Ascending aorta (tissue), 2 donors: ENCODE results near the gene DDAH1. TPM values are rescaled to one million over a fixed set of nuclear protein-coding genes. Genes with fewer than 3 reads are reported as not detected.
A peak's percentile ranks its signal among the peaks of the same experiment; 100 is the strongest.

Experiments used
- DNase-seq, 2 donors: peaks; one replicate each; pipeline ENCODE4 v3.0.0-alpha.2; 2019; ENCODE audit warnings: low spot score in 2 of 2
- H3K27ac ChIP-seq, 2 donors: fragments of 200-600 bp; sonication (generic); one replicate each; pipeline ENCODE4 v1.5.1; 2016 to 2017; ENCODE audit warnings: mild to moderate bottlenecking in 1 of 2
- H3K27me3 ChIP-seq: fragments of 200-600 bp; sonication (generic); one replicate; pipeline ENCODE4 v1.5.1; 2017
- H3K36me3 ChIP-seq, 2 donors: fragments of 200-600 bp; sonication (generic); one replicate each; pipeline ENCODE4 v1.5.1; 2016
- H3K4me1 ChIP-seq, 2 donors: fragments of 200-600 bp; sonication (generic); one replicate each; pipeline ENCODE4 v1.5.1; 2016 to 2017; ENCODE audit warnings: mild to moderate bottlenecking in 1 of 2
- H3K4me3 ChIP-seq, 2 donors: fragments of 200-600 bp; sonication (generic); one replicate each; pipeline ENCODE4 v1.5.1; 2016 to 2017; ENCODE audit warnings: mild to moderate bottlenecking in 1 of 2
- H3K9me3 ChIP-seq, 2 donors: fragments of 200-600 bp; sonication (generic); one replicate each; pipeline ENCODE4 v1.5.1; 2016
- CTCF ChIP-seq, 3 experiments: fragments of 200-600 bp in 2 of 3; fragments of 450-650 bp in 1 of 3; sonication (generic) in 2 of 3; IDR thresholded peaks; one replicate each; pipeline ENCODE4 v1.5.1; 2016 to 2019; ENCODE audit warnings: antibody characterized with exemption in 3 of 3, mild to moderate bottlenecking in 1 of 3, moderate library complexity in 1 of 3
- intact Hi-C: fragments of 100-400 bp; cut with DNase I; formaldehyde crosslinking; loops from one replicate; pipeline ENCODE4 v1.15.1; 2023
- total RNA-seq: library from RNA; depleted of rRNA; stranded (reverse); fragments of >200 nt; gene quantifications from one replicate; pipeline ENCODE4 v1.1.0, GENCODE V29; 2016

Gene DDAH1
- total RNA-seq, 1 donor from 2014 or later: 8.5 TPM

GRCh38 chr1:85453640-85454194 lies 11.2 kb downstream of the DDAH1 start:
- Histone ChIP-seq H3K4me3 (no peak overlapping the region), H3K36me3 (no peaks in the 10 kb centered on the region), H3K27me3 (no peaks in the 10 kb centered on the region), H3K27ac (peak overlapping the region; percentile 17 to 38), H3K9me3 (no peaks in the 10 kb centered on the region), H3K4me1 (peaks cover 0 to 16% of the 10 kb centered on the region in 2 donors)
- TF ChIP-seq CTCF (IDR thresholded peaks at IDR 0.05): no peak
- intact Hi-C loops: no loop called here
- no peak for DNase-seq

- no peak for TF ChIP-seq CTCF (IDR thresholded peaks at IDR 0.05)
- H3K27me3 ChIP-seq: no peaks in the 10 kb centered on the region
- peaks cover 0 to 20% of the 10 kb centered on the region in 2 donors for H3K4me1 ChIP-seq
- H3K9me3 ChIP-seq: no peaks in the 10 kb centered on the region
- intact Hi-C loops: no loop called here
- no peaks in the 10 kb centered on the region for H3K36me3 ChIP-seq
- no peak overlapping the region for H3K4me3 ChIP-seq
- peak overlapping the region in 1 of 2 donors; percentile 38 for H3K27ac ChIP-seq
- DNase-seq: no peak
Observed at GRCh38 chr1:85452948-85453347, 12.0 kb downstream of the DDAH1 start.

GRCh38 chr1:85451236-85451830 lies 13.6 kb downstream of the DDAH1 start:
- intact Hi-C loops: no loop called here
- no peaks in the 10 kb centered on the region for H3K27me3 ChIP-seq
- no peak for DNase-seq
- H3K4me1 ChIP-seq: peaks cover 0 to 23% of the 10 kb centered on the region in 2 donors
- no peak overlapping the region for H3K4me3 ChIP-seq
- no peak overlapping the region for H3K27ac ChIP-seq
- no peaks in the 10 kb centered on the region for H3K36me3 ChIP-seq
- TF ChIP-seq CTCF (IDR thresholded peaks at IDR 0.05): no peak
- no peaks in the 10 kb centered on the region for H3K9me3 ChIP-seq

GRCh38 chr1:85450832-85451231 lies 14.1 kb downstream of the DDAH1 start:
- Histone ChIP-seq H3K27me3 (no peaks in the 10 kb centered on the region), H3K36me3 (no peaks in the 10 kb centered on the region), H3K27ac (no peak overlapping the region), H3K4me1 (peaks cover 0 to 23% of the 10 kb centered on the region in 2 donors), H3K9me3 (no peaks in the 10 kb centered on the region), H3K4me3 (no peak overlapping the region)
- intact Hi-C loops: no loop called here
- no peak for DNase-seq
- TF ChIP-seq CTCF (IDR thresholded peaks at IDR 0.05): no peak

GRCh38 chr1:85449356-85449755 lies 15.6 kb downstream of the DDAH1 start:
- Histone ChIP-seq H3K27ac (peak overlapping the region; percentile 31 to 38), H3K9me3 (no peaks in the 10 kb centered on the region), H3K4me3 (no peak overlapping the region), H3K27me3 (no peaks in the 10 kb centered on the region), H3K36me3 (no peaks in the 10 kb centered on the region), H3K4me1 (peaks cover 0 to 19% of the 10 kb centered on the region in 2 donors)
- no peak for DNase-seq
- intact Hi-C loops: no loop called here
- no peak for TF ChIP-seq CTCF (IDR thresholded peaks at IDR 0.05)
